HG02973 (cell line): ENCODE results near the gene COL4A2.
A peak's percentile ranks its signal among the peaks of the same experiment; 100 is the strongest.
"Not testable (repeated sequence)": the region's sequence is repeated elsewhere in the genome, so short reads cannot be mapped to it uniquely, and the experiment has no call there.

Experiments used
- ATAC-seq: cut with Tn5 transposase; IDR thresholded peaks from one replicate; pipeline ENCODE4 v1.9.1; 2021; ENCODE audit warnings: moderate library complexity; ENCODE audit not compliant: unreplicated experiment

COL4A2 gene

GRCh38 chr13:110523838-110524540 is 216.9 kb downstream of the COL4A2 start:
- no peak for ATAC-seq

- no peak for ATAC-seq
Observed at GRCh38 chr13:110524541-110525257, 217.6 kb downstream of the COL4A2 start.

- ATAC-seq, result peak; percentile 82
Observed at GRCh38 chr13:110525328-110526319, 218.5 kb downstream of the COL4A2 start.

- ATAC-seq, result no peak
Observed at GRCh38 chr13:110528371-110528770, 221.3 kb downstream of the COL4A2 start.

GRCh38 chr13:110528911-110529310 is 221.8 kb downstream of the COL4A2 start:
- ATAC-seq, result no peak

GRCh38 chr13:110529522-110530311 is 222.6 kb downstream of the COL4A2 start:
- no peak for ATAC-seq

- ATAC-seq, result no peak
Observed at GRCh38 chr13:110531100-110531499, 224.0 kb downstream of the COL4A2 start.

- no peak for ATAC-seq
Observed at GRCh38 chr13:110531671-110532083, 224.6 kb downstream of the COL4A2 start.

GRCh38 chr13:110532258-110532657 is 225.2 kb downstream of the COL4A2 start:
- not testable (repeated sequence) for ATAC-seq

- no peak for ATAC-seq
Observed at GRCh38 chr13:110533771-110534670, 226.9 kb downstream of the COL4A2 start.

- ATAC-seq, result no peak
Observed at GRCh38 chr13:110535526-110535925, 228.4 kb downstream of the COL4A2 start.

GRCh38 chr13:110536006-110536693 is 229.1 kb downstream of the COL4A2 start:
- no peak for ATAC-seq

GRCh38 chr13:110538632-110539031 is 231.5 kb downstream of the COL4A2 start:
- ATAC-seq, result no peak

GRCh38 chr13:110539894-110540293 is 232.8 kb downstream of the COL4A2 start:
- no peak for ATAC-seq

GRCh38 chr13:110540871-110541525 is 233.9 kb downstream of the COL4A2 start:
- no peak for ATAC-seq

- ATAC-seq, result no peak
Observed at GRCh38 chr13:110541526-110541920, 234.4 kb downstream of the COL4A2 start.

- no peak for ATAC-seq
Observed at GRCh38 chr13:110542169-110542796, 235.2 kb downstream of the COL4A2 start.

GRCh38 chr13:110546378-110546777 is 239.3 kb downstream of the COL4A2 start:
- no peak for ATAC-seq
